Measurements from ENCODE around the gene LIPA.
"Not testable (repeated sequence)": the region's sequence is repeated elsewhere in the genome, so short reads cannot be mapped to it uniquely, and the experiment has no call there.

LIPA gene

GRCh38 chr10:89294721-89295239 lies 43.2 kb upstream of the LIPA start:
- DNase-seq (ENCODE audit: low spot score): no peak
- no peak for TF ChIP-seq CTCF (IDR thresholded peaks at IDR 0.05; ENCODE audit: extremely low read depth, missing control alignments)

DNA sequence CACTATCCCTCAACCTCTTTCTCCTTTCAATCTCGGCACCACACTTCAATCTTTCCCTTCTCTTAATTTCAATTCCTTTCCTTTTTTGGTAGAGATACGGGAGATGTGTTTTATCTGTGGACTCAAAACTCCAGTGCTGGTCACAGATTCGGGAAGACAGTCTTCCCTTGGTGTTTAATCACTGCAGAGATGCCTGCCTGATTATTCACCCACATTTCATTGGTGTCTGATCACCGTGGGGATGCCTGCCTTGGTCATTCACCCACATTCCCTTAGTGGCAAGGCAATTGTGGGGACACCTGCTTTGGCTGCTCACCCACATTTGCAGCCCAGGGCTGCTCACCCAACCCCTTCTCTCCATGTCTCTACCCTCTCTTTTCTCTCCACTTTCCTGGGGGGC lies 33.7 kb upstream of the LIPA start:
- not testable (repeated sequence) for DNase-seq (ENCODE audit: low spot score)

- not testable (repeated sequence) for DNase-seq (ENCODE audit: low spot score)
Measured at GRCh38 chr10:89284711-89285110, 33.1 kb upstream of the LIPA start.

- no peak for DNase-seq (ENCODE audit: low spot score)
Measured at GRCh38 chr10:89283936-89284475, 32.4 kb upstream of the LIPA start.

GRCh38 chr10:89283025-89283935 lies 31.7 kb upstream of the LIPA start:
- DNase-seq (ENCODE audit: low spot score): no peak
- no peak for TF ChIP-seq CTCF (IDR thresholded peaks at IDR 0.05; ENCODE audit: extremely low read depth, missing control alignments)

More at GRCh38 chr10:89283936-89284475, 32.4 kb upstream of the LIPA start:
- TF ChIP-seq CTCF (IDR thresholded peaks at IDR 0.05; ENCODE audit: extremely low read depth, missing control alignments): no peak

DNA sequence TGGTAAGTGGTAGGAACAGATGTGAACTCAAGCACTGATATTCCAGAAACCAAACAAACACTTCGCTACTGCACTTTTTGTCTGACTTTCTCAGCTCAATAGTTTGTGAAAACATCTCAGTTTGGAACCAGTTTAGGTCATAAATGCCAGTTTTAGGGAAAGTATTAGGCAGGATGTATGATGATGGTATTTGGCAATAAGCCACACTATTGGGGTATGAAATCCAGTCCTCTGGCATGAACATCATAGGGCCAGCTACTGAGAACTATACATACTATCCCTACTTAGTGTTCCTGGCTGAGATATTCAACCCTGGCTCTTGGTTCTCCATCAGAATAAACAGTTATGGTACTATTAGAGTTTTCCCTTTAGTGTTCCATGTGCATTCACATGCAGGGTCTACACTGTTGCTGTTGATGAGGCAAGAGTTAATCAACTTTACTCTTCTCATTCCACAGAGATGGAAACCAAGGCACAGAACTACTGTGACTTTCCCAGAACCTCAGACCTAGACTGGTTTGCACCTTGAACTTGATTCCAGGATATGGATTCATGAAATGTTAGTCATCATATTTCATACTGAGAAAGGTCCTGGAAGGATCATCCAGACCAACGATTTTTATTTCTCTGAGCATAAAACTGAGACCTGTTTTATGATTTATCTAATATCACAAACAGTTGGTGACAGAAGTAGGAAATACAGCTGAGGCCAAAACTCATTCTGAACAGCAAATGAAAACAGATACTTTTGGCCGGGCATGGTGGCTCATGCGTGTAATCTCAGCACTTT lies 30.2 kb upstream of the LIPA start:
- DNase-seq (ENCODE audit: low spot score): no peak
- TF ChIP-seq CTCF (IDR thresholded peaks at IDR 0.05; ENCODE audit: extremely low read depth, missing control alignments): no peak

DNA sequence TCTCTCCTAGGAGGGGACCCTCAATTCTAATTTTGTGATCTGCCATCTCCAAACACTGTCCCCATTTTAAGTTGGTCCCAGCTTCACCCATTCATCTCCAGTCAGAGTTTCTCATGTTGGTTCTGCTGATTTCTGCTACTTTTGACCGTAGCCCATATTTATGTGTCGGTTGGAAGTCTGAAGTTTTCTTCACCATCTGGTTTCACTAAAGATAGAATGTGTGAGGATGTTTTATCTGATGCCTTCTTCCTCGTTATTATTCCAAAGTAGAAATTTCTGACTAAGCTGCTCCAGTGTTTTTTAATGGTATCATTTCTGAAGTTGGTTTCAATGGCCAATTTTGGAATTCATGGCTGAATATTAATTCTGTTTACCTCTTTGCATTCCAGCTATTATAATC lies 28.9 kb upstream of the LIPA start:
- no peak for DNase-seq (ENCODE audit: low spot score)
- no peak for TF ChIP-seq CTCF (IDR thresholded peaks at IDR 0.05; ENCODE audit: extremely low read depth, missing control alignments)

DNA sequence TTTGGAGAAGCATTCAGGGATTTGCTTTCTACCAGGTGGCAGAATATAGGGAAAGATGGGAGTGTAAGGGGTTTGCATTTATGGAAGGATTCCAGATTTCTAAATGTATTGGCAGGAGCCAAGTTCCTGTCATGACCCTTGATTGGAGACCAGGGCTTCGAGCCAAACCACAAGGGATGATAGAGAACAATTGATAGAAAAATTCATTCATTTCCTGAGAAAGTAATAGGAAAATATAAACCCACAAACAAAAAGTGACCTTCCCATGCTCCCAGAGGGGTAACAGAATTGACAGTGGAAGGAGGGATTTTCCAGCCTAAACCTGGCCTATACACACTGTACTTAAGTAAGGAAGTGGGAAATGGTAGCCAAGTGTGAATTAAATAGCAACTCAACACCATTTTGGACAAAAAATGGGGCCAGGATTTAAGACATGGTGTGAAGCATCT lies 27.9 kb upstream of the LIPA start:
- no peak for TF ChIP-seq CTCF (IDR thresholded peaks at IDR 0.05; ENCODE audit: extremely low read depth, missing control alignments)
- no peak for DNase-seq (ENCODE audit: low spot score)
